NK-92 treated with Interleukin-12 subunit alpha and Interleukin-12 subunit beta, amount 100 ng/mL, for 24 hours (cell line): ENCODE measurements around the gene MAOB.
"Not testable (repeated sequence)": the region's sequence is repeated elsewhere in the genome, so short reads cannot be mapped to it uniquely, and the experiment has no call there.

Source experiments
- DNase-seq: peaks from one replicate; lab custom pipeline; 2025; lab: John Stamatoyannopoulos, UW

The MAOB gene

GRCh38 chrX:43753637-43754036 lies 128.6 kb downstream of the MAOB start:
- no peak for DNase-seq

GRCh38 chrX:43750248-43750676 lies 132.0 kb downstream of the MAOB start:
- no peak for DNase-seq

- no peak for DNase-seq
Measured at GRCh38 chrX:43747476-43747875, 134.8 kb downstream of the MAOB start.

GRCh38 chrX:43745938-43746721 lies 136.1 kb downstream of the MAOB start:
- no peak for DNase-seq

GRCh38 chrX:43744284-43744683 lies 138.0 kb downstream of the MAOB start:
- no peak for DNase-seq

- no peak for DNase-seq
Measured at GRCh38 chrX:43743100-43743822, 139.0 kb downstream of the MAOB start.

GRCh38 chrX:43741843-43742573 lies 140.2 kb downstream of the MAOB start:
- DNase-seq = no peak

GRCh38 chrX:43735957-43736356 lies 146.3 kb downstream of the MAOB start:
- no peak for DNase-seq

GRCh38 chrX:43735534-43735933 lies 146.7 kb downstream of the MAOB start:
- DNase-seq = no peak

- no peak for DNase-seq
Measured at GRCh38 chrX:43734444-43734843, 147.8 kb downstream of the MAOB start.

GRCh38 chrX:43733699-43734098 lies 148.6 kb downstream of the MAOB start:
- DNase-seq = no peak

GRCh38 chrX:43731086-43731485 lies 151.2 kb downstream of the MAOB start:
- no peak for DNase-seq

GRCh38 chrX:43728966-43729365 lies 153.3 kb downstream of the MAOB start:
- DNase-seq = no peak

- no peak for DNase-seq
Measured at GRCh38 chrX:43728002-43728401, 154.2 kb downstream of the MAOB start.

- not testable (repeated sequence) for DNase-seq
Measured at GRCh38 chrX:43727254-43727653, 155.0 kb downstream of the MAOB start.

GRCh38 chrX:43725227-43725626 lies 157.0 kb downstream of the MAOB start:
- DNase-seq = not testable (repeated sequence)

GRCh38 chrX:43720961-43721360 lies 161.3 kb downstream of the MAOB start:
- DNase-seq = no peak

GRCh38 chrX:43720082-43720481 lies 162.2 kb downstream of the MAOB start:
- DNase-seq = no peak

- no peak for DNase-seq
Measured at GRCh38 chrX:43718956-43719355, 163.3 kb downstream of the MAOB start.

GRCh38 chrX:43718546-43718945 lies 163.7 kb downstream of the MAOB start:
- DNase-seq = no peak

GRCh38 chrX:43718081-43718480 lies 164.2 kb downstream of the MAOB start:
- DNase-seq = no peak

- no peak for DNase-seq
Measured at GRCh38 chrX:43717161-43717560, 165.1 kb downstream of the MAOB start.

- no peak for DNase-seq
Measured at GRCh38 chrX:43716696-43717095, 165.6 kb downstream of the MAOB start.
